Activated CD8-positive, alpha-beta memory T cell treated with anti-CD3 and anti-CD28 coated beads for 1 hour (primary cell): ENCODE measurements around the gene MIAT.
"Not testable (repeated sequence)": the region's sequence is repeated elsewhere in the genome, so short reads cannot be mapped to it uniquely, and the experiment has no call there.

Source experiments
- DNase-seq, 2 donors: peaks; one replicate each; pipeline ENCODE4 v3.0.0-alpha.2; 2020; ENCODE audit warnings: low read depth in 1 of 2; ENCODE audit errors: extremely low read depth in 1 of 2

Gene MIAT

GRCh38 chr22:26691377-26691716 is 34.0 kb downstream of the MIAT start:
- no peak for DNase-seq

GRCh38 chr22:26692215-26692614 is 34.8 kb downstream of the MIAT start:
- DNase-seq = no peak

- DNase-seq = no peak
Measured at GRCh38 chr22:26697151-26697550, 39.8 kb downstream of the MIAT start.

GRCh38 chr22:26700462-26700861 is 43.1 kb downstream of the MIAT start:
- DNase-seq = no peak

- DNase-seq = no peak
Measured at GRCh38 chr22:26700886-26701285, 43.5 kb downstream of the MIAT start.

- no peak for DNase-seq
Measured at GRCh38 chr22:26701323-26701722, 43.9 kb downstream of the MIAT start.

GRCh38 chr22:26702906-26703830 is 45.8 kb downstream of the MIAT start:
- no peak for DNase-seq

GRCh38 chr22:26705379-26705778 is 48.0 kb downstream of the MIAT start:
- not testable (repeated sequence) for DNase-seq

GRCh38 chr22:26707090-26707489 is 49.7 kb downstream of the MIAT start:
- DNase-seq = no peak

- DNase-seq = no peak
Measured at GRCh38 chr22:26707581-26707980, 50.2 kb downstream of the MIAT start.

- DNase-seq = no peak
Measured at GRCh38 chr22:26708256-26709009, 51.0 kb downstream of the MIAT start.

GRCh38 chr22:26709617-26710390 is 52.4 kb downstream of the MIAT start:
- no peak for DNase-seq

- DNase-seq = no peak
Measured at GRCh38 chr22:26711205-26711963, 54.0 kb downstream of the MIAT start.

GRCh38 chr22:26712158-26712557 is 54.8 kb downstream of the MIAT start:
- no peak for DNase-seq

- no peak for DNase-seq
Measured at GRCh38 chr22:26713823-26714449, 56.5 kb downstream of the MIAT start.

- no peak for DNase-seq
Measured at GRCh38 chr22:26714971-26715370, 57.6 kb downstream of the MIAT start.

- no peak for DNase-seq
Measured at GRCh38 chr22:26715392-26715936, 58.1 kb downstream of the MIAT start.

- no peak for DNase-seq
Measured at GRCh38 chr22:26718488-26718887, 61.1 kb downstream of the MIAT start.

GRCh38 chr22:26718905-26719304 is 61.5 kb downstream of the MIAT start:
- no peak for DNase-seq

- no peak for DNase-seq
Measured at GRCh38 chr22:26722159-26722558, 64.8 kb downstream of the MIAT start.
